K562 (cell line): ENCODE measurements around the gene TMEM203. TPM values are rescaled to one million over a fixed set of nuclear protein-coding genes. Genes with fewer than 3 reads are reported as not detected.
A peak's percentile ranks its signal among the peaks of the same experiment; 100 is the strongest.

Experiments
- ATAC-seq: fragments of 200-7000 bp; cut with Tn5 transposase; 3 replicates; pipeline ENCODE4 v1.9.1; 2020; ENCODE audit warnings: moderate library complexity
- BruUV-seq: library from RNA; stranded (reverse); fragments of 400-500 nt; replicated peaks from 2 replicates; lab custom pipeline; 2021; lab: Mats Ljungman, UMichigan
- CTCF ChIA-PET: fragments of 300-600 bp; formaldehyde crosslinking; extraction: SDS; loops from one replicate; lab custom pipeline; 2021; ENCODE audit warnings: low intra/inter-chr PET ratio; lab: Yijun Ruan, JAX
- POLR2A ChIA-PET: fragments of 300-600, 350-650 bp; sonication (Branson Sonifier 250); formaldehyde crosslinking; extraction: SDS; loops from one replicate; lab custom pipeline; 2021; ENCODE audit warnings: antibody characterized with exemption, inconsistent platforms; lab: Yijun Ruan, JAX
- DNase-seq, 4 experiments: peaks; one replicate each; pipeline versions ENCODE4 v3.0.0 to v3.0.0-alpha.2; 2011 to 2018; ENCODE audit warnings: low spot score in 3 of 4, mixed read lengths in 3 of 4; ENCODE audit errors: extremely low read depth in 1 of 4
- FAIRE-seq: peaks from 2 replicates; lab custom pipeline; 2011; peaks lifted over from hg19 to GRCh38; lab: Jason Lieb, UNC
- H2AFZ ChIP-seq: 2 replicates; pipeline ENCODE4 v1.6.0; 2011; ENCODE audit warnings: low read depth, low read length, control low read depth, inconsistent platforms
- H3K27ac ChIP-seq: fragments of 200-600 bp; 3 replicates; pipeline ENCODE4 v1.8.0; 2011; ENCODE audit warnings: low read depth, mild to moderate bottlenecking, control low read depth, inconsistent platforms, low read length, moderate library complexity, mixed read lengths; ENCODE audit errors: extremely low read depth
- H3K27me3 ChIP-seq, 2 experiments: fragments of 300-600 bp in 1 of 2; 2 replicates in 1 of 2; 3 replicates in 1 of 2; pipeline versions ENCODE4 v1.6.0 to v1.8.0; 2011; ENCODE audit warnings: inconsistent platforms in 2 of 2, low read length in 2 of 2, mild to moderate bottlenecking in 1 of 2, mixed read lengths in 1 of 2, moderate library complexity in 1 of 2; ENCODE audit not compliant: control insufficient read depth in 2 of 2, insufficient read depth in 2 of 2
- H3K36me3 ChIP-seq: fragments of 300-600 bp; 3 replicates; pipeline ENCODE4 v1.8.0; 2011; ENCODE audit warnings: mild to moderate bottlenecking, low read length, inconsistent platforms; ENCODE audit not compliant: control insufficient read depth, insufficient read depth
- H3K4me1 ChIP-seq, 2 experiments: fragments of 200-600 bp in 1 of 2; replicated peaks in 1 of 2; 2 replicates in 1 of 2; 3 replicates in 1 of 2; pipeline versions ENCODE4 v1.5.1 to v1.8.0; 2011; ENCODE audit warnings: inconsistent platforms in 2 of 2, low read length in 2 of 2, mild to moderate bottlenecking in 1 of 2, mixed read lengths in 1 of 2, moderate library complexity in 1 of 2; ENCODE audit not compliant: control insufficient read depth in 2 of 2, insufficient read depth in 2 of 2
- H3K4me2 ChIP-seq: 2 replicates; pipeline ENCODE4 v1.6.1; 2011; ENCODE audit warnings: low read length, control low read depth, inconsistent platforms, mixed read lengths; ENCODE audit not compliant: insufficient read depth
- H3K4me3 ChIP-seq: fragments of 200-600 bp; sonication (generic), shearing (Covaris generic); 2 replicates; pipeline ENCODE4 v1.5.1; 2016; ENCODE audit warnings: control low read depth, inconsistent platforms
- H3K79me2 ChIP-seq: fragments of 200-600 bp; 3 replicates; pipeline ENCODE4 v1.8.0; 2011; ENCODE audit warnings: low read length, inconsistent platforms; ENCODE audit not compliant: control insufficient read depth, insufficient read depth
- H3K9ac ChIP-seq, 2 experiments: 2 replicates each; pipeline versions ENCODE4 v1.6.0 to v1.6.1; 2011; ENCODE audit warnings: low read depth in 2 of 2, low read length in 2 of 2, control low read depth in 1 of 2, inconsistent platforms in 1 of 2, mild to moderate bottlenecking in 1 of 2, mixed read lengths in 1 of 2; ENCODE audit not compliant: insufficient read depth in 1 of 2
- H3K9me1 ChIP-seq: one replicate; pipeline ENCODE4 v1.6.0; 2011; ENCODE audit warnings: inconsistent platforms, mild to moderate bottlenecking, low read length, moderate library complexity; ENCODE audit not compliant: control insufficient read depth, insufficient read depth
- H3K9me3 ChIP-seq: replicated peaks from 2 replicates; pipeline ENCODE4 v1.5.1; 2011; ENCODE audit warnings: low read depth, low read length, inconsistent platforms; ENCODE audit not compliant: control insufficient read depth, insufficient read depth
- H4K20me1 ChIP-seq: replicated peaks from 2 replicates; pipeline ENCODE4 v1.6.1; 2011; ENCODE audit warnings: low read length, inconsistent platforms, mixed read lengths; ENCODE audit not compliant: control insufficient read depth, insufficient read depth
- BCLAF1 ChIP-seq, 2 experiments: fragments of 450-650 bp in 1 of 2; IDR thresholded peaks; 2 replicates each; pipeline ENCODE4 v1.6.1; 2011 to 2017; ENCODE audit warnings: low read depth in 2 of 2, antibody characterized with exemption in 1 of 2, borderline replicate concordance in 1 of 2, low read length in 1 of 2, mild to moderate bottlenecking in 1 of 2, mixed read lengths in 1 of 2; ENCODE audit not compliant: control insufficient read depth in 1 of 2
- PCBP1 ChIP-seq: fragments of 200-400 bp; formaldehyde crosslinking; IDR thresholded peaks from 2 replicates; pipeline ENCODE4 v1.6.1; 2018; ENCODE audit warnings: mild to moderate bottlenecking, low read depth, low read length; ENCODE audit not compliant: poor library complexity, severe bottlenecking
- WGBS: fragments of 100-300 bp; shearing (Covaris generic); methylation state at CpG from one replicate; pipeline ENCODE4 v1.1.6; 2016; ENCODE audit warnings: low coverage, mixed read lengths; ENCODE audit not compliant: insufficient coverage; ENCODE audit errors: missing lambda C conversion rate; 5-methylcytosine and 5-hydroxymethylcytosine counted together
- in situ Hi-C: fragments of 300-500 bp; cut with MboI; formaldehyde crosslinking; loops from 4 replicates; pipeline ENCODE4 v1.15.0; 2018; ENCODE audit warnings: inconsistent platforms, mixed read lengths
- intact Hi-C: fragments of 100-400 bp; cut with micrococcal nuclease; formaldehyde crosslinking; loops from 2 replicates; pipeline ENCODE4 v1.14.2; 2022
- polyA plus RNA-seq, 8 experiments: library from polyadenylated mRNA; depleted of rRNA in 4 of 8; stranded (reverse) in 5 of 8; unstranded in 3 of 8; fragments of >200 nt; fragmentation: Nextera tagmentation in 2 of 8; fragmentation: Illumina TruSeq in 1 of 8; extraction: Ambion mirVana in 2 of 8; extraction: Trizol in 1 of 8; gene quantifications; 2 replicates each; pipeline versions ENCODE4 v1.2.1 to v1.2.3, GENCODE V29; 2011 to 2014; ENCODE audit warnings: inconsistent platforms in 1 of 8, missing spikeins in 1 of 8
- total RNA-seq, 7 experiments: library from RNA; depleted of rRNA in 6 of 7; stranded (reverse); fragments of >200 nt in 6 of 7; fragmentation: Illumina TruSeq in 2 of 7; extraction: Trizol in 2 of 7; gene quantifications; 2 replicates each; pipeline versions ENCODE4 v1.2.1 to v1.2.3, GENCODE V29; 2011 to 2021; ENCODE audit warnings: low replicate concordance in 1 of 7
- TF ChIP-seq, protein P1 (sequence below): sonication (generic); formaldehyde crosslinking; IDR thresholded peaks from 2 replicates; pipeline ENCODE4 v1.8.0; 2023; ENCODE audit warnings: mild to moderate bottlenecking, missing genetic modification reagents

The TMEM203 gene
- total and polyA plus RNA-seq, 9 of the 15 experiments (the other 6 are each of a cell fraction or from before 2014, with no cell fraction given) = 8.8 to 59.5 (median 37.6) TPM

DNA sequence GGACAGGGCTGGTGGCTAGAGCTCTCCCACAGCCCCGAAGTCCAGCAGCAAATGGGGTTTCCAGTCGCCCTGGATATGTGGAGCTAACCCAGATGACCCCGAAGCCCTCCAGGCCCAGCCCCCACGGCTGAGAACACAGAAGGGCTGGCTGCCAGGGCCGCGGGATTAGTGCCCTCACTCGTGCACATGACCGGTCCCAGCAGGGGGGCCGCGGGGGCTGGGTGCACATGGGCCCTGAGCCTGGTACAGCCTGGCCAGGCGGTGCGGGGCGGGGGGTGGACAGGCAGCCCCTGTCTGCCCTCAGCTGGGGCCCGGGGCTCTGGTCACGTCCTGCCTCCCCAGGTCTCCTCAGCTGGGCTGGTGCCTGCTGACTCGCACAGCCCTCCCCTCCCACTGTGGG is 11.1 kb downstream of the TMEM203 start:
- TF ChIP-seq BCLAF1 (IDR thresholded peaks at IDR 0.05; ENCODE audit: borderline replicate concordance in 1 of 2, control insufficient read depth in 1 of 2, low read depth in 2 of 2, low read length in 1 of 2) (no peak), PCBP1 (peak; percentile 19)
- TF ChIP-seq, protein P1, sequence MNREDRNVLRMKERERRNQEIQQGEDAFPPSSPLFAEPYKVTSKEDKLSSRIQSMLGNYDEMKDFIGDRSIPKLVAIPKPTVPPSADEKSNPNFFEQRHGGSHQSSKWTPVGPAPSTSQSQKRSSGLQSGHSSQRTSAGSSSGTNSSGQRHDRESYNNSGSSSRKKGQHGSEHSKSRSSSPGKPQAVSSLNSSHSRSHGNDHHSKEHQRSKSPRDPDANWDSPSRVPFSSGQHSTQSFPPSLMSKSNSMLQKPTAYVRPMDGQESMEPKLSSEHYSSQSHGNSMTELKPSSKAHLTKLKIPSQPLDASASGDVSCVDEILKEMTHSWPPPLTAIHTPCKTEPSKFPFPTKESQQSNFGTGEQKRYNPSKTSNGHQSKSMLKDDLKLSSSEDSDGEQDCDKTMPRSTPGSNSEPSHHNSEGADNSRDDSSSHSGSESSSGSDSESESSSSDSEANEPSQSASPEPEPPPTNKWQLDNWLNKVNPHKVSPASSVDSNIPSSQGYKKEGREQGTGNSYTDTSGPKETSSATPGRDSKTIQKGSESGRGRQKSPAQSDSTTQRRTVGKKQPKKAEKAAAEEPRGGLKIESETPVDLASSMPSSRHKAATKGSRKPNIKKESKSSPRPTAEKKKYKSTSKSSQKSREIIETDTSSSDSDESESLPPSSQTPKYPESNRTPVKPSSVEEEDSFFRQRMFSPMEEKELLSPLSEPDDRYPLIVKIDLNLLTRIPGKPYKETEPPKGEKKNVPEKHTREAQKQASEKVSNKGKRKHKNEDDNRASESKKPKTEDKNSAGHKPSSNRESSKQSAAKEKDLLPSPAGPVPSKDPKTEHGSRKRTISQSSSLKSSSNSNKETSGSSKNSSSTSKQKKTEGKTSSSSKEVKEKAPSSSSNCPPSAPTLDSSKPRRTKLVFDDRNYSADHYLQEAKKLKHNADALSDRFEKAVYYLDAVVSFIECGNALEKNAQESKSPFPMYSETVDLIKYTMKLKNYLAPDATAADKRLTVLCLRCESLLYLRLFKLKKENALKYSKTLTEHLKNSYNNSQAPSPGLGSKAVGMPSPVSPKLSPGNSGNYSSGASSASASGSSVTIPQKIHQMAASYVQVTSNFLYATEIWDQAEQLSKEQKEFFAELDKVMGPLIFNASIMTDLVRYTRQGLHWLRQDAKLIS (CRISPR knock-in tag) = no peak
- TF ChIP-seq, all 486 proteins: peak for 1
- Histone ChIP-seq H3K9ac (peak overlapping the region in 1 of 2 experiments; percentile 81; a peak in 2 of 4 replicates), H3K79me2 (peaks cover 49% of the 10 kb centered on the region), H3K27ac (no peak overlapping the region), H3K9me1 (no peaks in the 10 kb centered on the region), H2AFZ (no peak overlapping the region), H3K36me3 (peaks cover 38% of the 10 kb centered on the region; the same call in 1 of the 3 replicates), H3K4me2 (no peak overlapping the region), H4K20me1 (peaks cover 5% of the 10 kb centered on the region), H3K4me1 (peaks cover 18 to 98% of the 10 kb centered on the region in 2 experiments), H3K9me3 (no peaks in the 10 kb centered on the region), H3K27me3 (no peaks in the 10 kb centered on the region), H3K4me3 (no peak overlapping the region)
- no TSS peak for BruUV-seq
- in situ Hi-C loops = no loop called here
- DNase-seq (no peak), FAIRE-seq (no peak), ATAC-seq (no peak)
- POLR2A ChIA-PET = interaction anchor here (0.6 to 1.6 kb wide), 5 partner anchors 10 to 128 kb away, joined by 3 to 9 read pairs (median 7); partner anchors contain the start of genes RNF208 and TUBB4B
- intact Hi-C loops = no loop called here
- CTCF ChIA-PET = no interaction called here
- WGBS = 76% methylated on average over 11 of the region's 16 CpGs
